LHCN-M2 (cell line): ENCODE measurements around the gene PDE1C. TPM values are rescaled to one million over a fixed set of nuclear protein-coding genes. Genes with fewer than 3 reads are reported as not detected.

Experiments
- DNase-seq: peaks from one replicate; pipeline ENCODE4 v3.0.0-alpha.2; 2012; ENCODE audit warnings: low read depth
- total RNA-seq: library from RNA; depleted of rRNA; stranded (reverse); fragments of >200 nt; gene quantifications from 2 replicates; pipeline ENCODE4 v1.2.3, GENCODE V29; 2014

PDE1C gene
- total RNA-seq, 1 experiment from 2014 or later, result not detected

- DNase-seq, result no peak
These were observed 291.9 kb downstream of the PDE1C start for GRCh38 chr7:31778296-31778695.

GRCh38 chr7:31776616-31777015, 293.6 kb downstream of the PDE1C start:
- DNase-seq, result peak; percentile 52

- no peak for DNase-seq
These were observed 294.7 kb downstream of the PDE1C start for GRCh38 chr7:31775556-31775955.

GRCh38 chr7:31772211-31772610, 298.0 kb downstream of the PDE1C start:
- DNase-seq, result no peak

GRCh38 chr7:31767686-31768358, 302.4 kb downstream of the PDE1C start:
- no peak for DNase-seq

GRCh38 chr7:31764462-31764861, 305.7 kb downstream of the PDE1C start:
- no peak for DNase-seq

- DNase-seq, result no peak
These were observed 306.7 kb downstream of the PDE1C start for GRCh38 chr7:31763548-31763947.

GRCh38 chr7:31761646-31762045, 308.6 kb downstream of the PDE1C start:
- no peak for DNase-seq

- DNase-seq, result no peak
These were observed 311.5 kb downstream of the PDE1C start for GRCh38 chr7:31758755-31759154.

- no peak for DNase-seq
These were observed 318.5 kb downstream of the PDE1C start for GRCh38 chr7:31751726-31752125.

- DNase-seq, result no peak
These were observed 322.1 kb downstream of the PDE1C start for GRCh38 chr7:31748084-31748483.

GRCh38 chr7:31747553-31747952, 322.7 kb downstream of the PDE1C start:
- no peak for DNase-seq

- DNase-seq, result peak; percentile 54
These were observed 325.8 kb downstream of the PDE1C start for GRCh38 chr7:31744294-31744874.

- no peak for DNase-seq
These were observed 328.4 kb downstream of the PDE1C start for GRCh38 chr7:31741852-31742251.

- peak; percentile 53 for DNase-seq
These were observed 333.9 kb downstream of the PDE1C start for GRCh38 chr7:31735991-31736982.

GRCh38 chr7:31734456-31734855, 335.8 kb downstream of the PDE1C start:
- peak; percentile 9 for DNase-seq

GRCh38 chr7:31729195-31729804, 340.9 kb downstream of the PDE1C start:
- no peak for DNase-seq

GRCh38 chr7:31724696-31725095, 345.5 kb downstream of the PDE1C start:
- DNase-seq, result no peak

GRCh38 chr7:31720366-31720765, 349.8 kb downstream of the PDE1C start:
- DNase-seq, result no peak

- no peak for DNase-seq
These were observed 353.9 kb downstream of the PDE1C start for GRCh38 chr7:31716355-31716754.

GRCh38 chr7:31710171-31710570, 360.0 kb downstream of the PDE1C start:
- no peak for DNase-seq

GRCh38 chr7:31707089-31707488, 363.1 kb downstream of the PDE1C start:
- DNase-seq, result no peak
